Neuron (in vitro differentiated cells): ENCODE results near the gene POLR2E.

Experiments
- H2AFZ ChIP-seq: one replicate; pipeline ENCODE4 v1.6.1; 2013; ENCODE audit warnings: low read depth, mild to moderate bottlenecking, inconsistent platforms, low read length, moderate library complexity
- H3K27me3 ChIP-seq: one replicate; pipeline ENCODE4 v1.6.1; 2013; ENCODE audit warnings: low read length; ENCODE audit not compliant: insufficient read depth
- H3K36me3 ChIP-seq: one replicate; pipeline ENCODE4 v1.6.1; 2013; ENCODE audit warnings: low read length; ENCODE audit not compliant: insufficient read depth
- H3K4me1 ChIP-seq: one replicate; pipeline ENCODE4 v1.6.1; 2013; ENCODE audit warnings: low read length; ENCODE audit not compliant: insufficient read depth
- H3K4me3 ChIP-seq: 2 replicates; pipeline ENCODE4 v1.5.1; 2013; ENCODE audit warnings: mild to moderate bottlenecking, low read length, moderate library complexity
- H3K9me3 ChIP-seq: one replicate; pipeline ENCODE4 v1.6.1; 2013; ENCODE audit warnings: low read length

Gene POLR2E

DNA sequence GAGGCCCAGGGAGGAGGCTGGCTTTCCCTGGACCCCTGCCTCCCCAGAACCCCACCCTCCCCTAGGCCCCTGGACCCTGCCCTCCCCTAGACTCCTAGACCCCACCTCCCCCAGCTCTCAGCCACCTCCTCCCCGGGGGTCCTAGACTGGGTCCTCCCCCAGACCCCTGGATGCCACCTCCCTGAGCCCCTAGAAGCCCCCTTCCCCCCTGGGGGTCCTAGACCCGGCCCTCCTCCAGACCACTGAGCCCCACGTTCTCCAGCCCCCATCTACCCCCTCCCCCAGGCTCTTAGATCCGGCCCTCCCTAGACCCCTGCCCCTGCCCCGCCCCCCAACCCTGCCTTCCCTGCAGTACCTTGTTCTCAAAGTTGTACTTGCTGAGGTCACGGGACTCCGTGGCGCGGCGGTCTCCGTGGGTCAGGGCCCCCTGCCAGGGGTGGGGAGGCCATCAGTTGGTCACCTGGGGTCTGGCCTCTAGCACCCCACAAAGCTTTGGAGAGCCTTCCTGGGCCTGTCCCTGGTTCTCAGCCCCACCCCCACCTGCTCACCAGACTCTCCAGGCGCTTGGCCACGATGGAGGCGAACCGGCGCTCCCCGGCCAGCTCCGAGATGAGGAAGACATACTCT is 16.6 kb upstream of the POLR2E start:
- H3K27me3 ChIP-seq = no peaks in the 10 kb centered on the region
- H3K4me3 ChIP-seq = no peak overlapping the region
- H3K9me3 ChIP-seq = no peaks in the 10 kb centered on the region
- no peak overlapping the region for H2AFZ ChIP-seq
- H3K36me3 ChIP-seq = peaks cover 33% of the 10 kb centered on the region
- H3K4me1 ChIP-seq = peaks cover 3% of the 10 kb centered on the region

DNA sequence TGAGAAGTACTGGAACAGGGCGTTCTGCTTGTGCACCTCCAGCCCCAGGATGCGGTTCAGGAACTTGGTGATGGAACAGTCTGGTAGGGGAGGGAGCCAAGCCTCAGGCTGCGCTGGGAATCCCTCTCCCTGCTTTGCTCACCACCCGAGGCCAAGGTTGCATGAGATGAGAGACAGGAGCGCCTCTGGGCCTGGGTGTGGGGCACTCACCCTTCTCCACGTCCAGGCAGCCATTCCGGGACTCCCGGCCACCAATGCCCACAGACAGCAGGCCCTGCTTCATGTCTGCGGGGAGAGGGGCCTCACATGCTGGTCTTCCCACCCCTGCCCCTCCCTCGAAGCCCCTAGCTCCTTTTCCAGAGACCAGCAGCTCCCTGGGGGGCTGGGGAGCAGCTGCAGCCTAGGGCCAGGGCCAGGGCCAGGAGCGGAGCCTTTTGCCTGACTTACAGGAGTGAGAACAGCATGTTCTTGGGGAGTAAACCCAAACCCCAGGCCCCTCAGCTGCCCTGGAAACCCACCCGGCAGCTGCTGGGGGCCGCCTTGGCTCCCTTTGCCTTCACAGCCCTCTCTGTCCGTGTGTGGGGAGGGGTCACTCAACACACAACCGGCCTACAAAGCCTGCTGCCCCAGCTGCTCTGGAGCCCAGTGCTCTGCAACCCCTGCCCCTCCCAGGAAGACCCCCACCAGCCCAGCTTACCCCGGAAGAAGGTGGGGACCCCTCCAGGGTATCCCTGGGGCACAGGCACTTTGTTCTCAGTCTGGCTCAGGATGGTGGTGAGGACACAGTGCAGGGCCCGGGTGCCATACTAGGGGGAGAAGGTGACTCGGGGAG is 15.8 kb upstream of the POLR2E start:
- Histone ChIP-seq H3K27me3 (no peaks in the 10 kb centered on the region), H3K36me3 (peaks cover 37% of the 10 kb centered on the region), H3K4me1 (peaks cover 3% of the 10 kb centered on the region), H2AFZ (no peak overlapping the region), H3K9me3 (no peaks in the 10 kb centered on the region), H3K4me3 (no peak overlapping the region)

DNA sequence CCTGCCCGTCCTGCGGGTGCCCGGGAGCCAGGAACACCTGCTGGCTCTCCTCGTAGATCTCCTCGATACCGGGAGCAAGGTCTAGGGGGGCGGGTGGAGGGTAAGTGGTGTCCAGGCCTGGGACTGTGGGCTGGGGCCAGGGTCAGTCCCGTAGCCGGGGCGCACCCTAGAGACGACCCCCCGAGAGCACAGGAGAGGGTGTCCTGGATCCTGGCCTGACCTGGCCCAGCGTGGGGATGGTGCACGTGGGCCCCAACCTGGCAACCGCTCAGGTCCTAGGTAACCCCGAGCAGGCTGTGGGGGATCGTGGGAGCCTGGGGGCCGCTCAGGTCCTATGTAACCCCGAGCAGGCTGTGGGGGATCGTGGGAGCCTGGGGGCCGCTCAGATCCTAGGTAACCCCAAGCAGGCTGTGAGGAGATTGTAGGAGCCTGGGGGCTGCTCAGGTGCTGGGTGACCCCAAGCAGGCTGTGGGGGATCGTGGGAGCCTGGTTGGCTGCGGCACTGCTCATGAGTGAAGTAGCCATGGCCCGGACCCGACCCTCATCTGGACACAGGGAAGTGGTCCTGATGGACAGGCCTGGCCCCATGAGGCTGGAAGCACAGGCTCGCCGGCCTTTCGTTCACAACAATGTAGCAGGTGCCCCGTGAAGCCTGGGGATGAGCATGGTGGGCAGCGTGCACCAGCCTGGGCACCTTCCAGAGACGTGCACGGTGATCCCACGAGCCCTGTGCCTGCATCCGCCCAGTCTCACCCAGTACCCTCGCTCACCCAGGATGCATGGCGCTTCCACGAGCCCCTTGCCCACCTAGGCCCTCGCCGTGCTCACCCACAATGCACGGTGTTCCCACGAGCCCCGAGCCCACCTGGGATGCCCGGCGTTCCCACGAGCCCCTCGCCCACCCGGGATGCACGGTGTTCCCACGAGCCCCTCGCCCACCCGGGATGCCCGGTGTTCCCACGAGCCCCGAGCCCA is 14.8 kb upstream of the POLR2E start:
- H3K36me3 ChIP-seq = peaks cover 39% of the 10 kb centered on the region

DNA sequence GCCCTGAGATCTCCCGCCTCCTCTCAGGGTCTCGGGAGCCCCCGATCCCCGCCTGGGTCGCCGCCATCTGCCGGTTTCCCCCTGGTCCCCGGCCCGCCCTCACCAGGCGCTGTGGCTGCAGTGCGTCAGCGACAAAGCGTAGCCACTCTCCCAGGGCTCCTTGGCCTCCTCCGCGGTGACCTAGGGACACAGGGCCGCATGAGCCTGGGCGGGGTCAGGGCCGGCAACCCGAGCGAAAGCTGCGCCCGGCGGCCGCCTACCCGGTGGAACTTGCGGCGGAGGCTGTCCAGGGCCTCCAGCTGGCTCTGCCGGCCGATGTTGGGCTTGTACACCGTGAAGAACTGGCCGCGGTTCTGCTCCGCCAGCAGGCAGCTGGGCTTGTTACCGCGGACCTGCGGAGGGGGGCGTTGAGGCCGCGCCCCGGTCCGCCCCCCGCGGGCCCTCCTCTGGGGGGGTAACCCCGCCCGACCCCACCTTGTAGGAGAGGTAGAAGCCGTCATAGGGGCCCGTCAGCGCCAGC is 13.9 kb upstream of the POLR2E start:
- Histone ChIP-seq H3K4me1 (peaks cover 11% of the 10 kb centered on the region), H3K9me3 (no peaks in the 10 kb centered on the region), H2AFZ (no peak overlapping the region), H3K36me3 (peaks cover 36% of the 10 kb centered on the region), H3K4me3 (no peak overlapping the region), H3K27me3 (no peaks in the 10 kb centered on the region)

More for the DNA sequence above, 14.8 kb upstream of the POLR2E start:
- Histone ChIP-seq H3K27me3 (no peaks in the 10 kb centered on the region), H3K4me3 (no peak overlapping the region), H2AFZ (no peak overlapping the region), H3K9me3 (no peaks in the 10 kb centered on the region), H3K4me1 (peaks cover 9% of the 10 kb centered on the region)

DNA sequence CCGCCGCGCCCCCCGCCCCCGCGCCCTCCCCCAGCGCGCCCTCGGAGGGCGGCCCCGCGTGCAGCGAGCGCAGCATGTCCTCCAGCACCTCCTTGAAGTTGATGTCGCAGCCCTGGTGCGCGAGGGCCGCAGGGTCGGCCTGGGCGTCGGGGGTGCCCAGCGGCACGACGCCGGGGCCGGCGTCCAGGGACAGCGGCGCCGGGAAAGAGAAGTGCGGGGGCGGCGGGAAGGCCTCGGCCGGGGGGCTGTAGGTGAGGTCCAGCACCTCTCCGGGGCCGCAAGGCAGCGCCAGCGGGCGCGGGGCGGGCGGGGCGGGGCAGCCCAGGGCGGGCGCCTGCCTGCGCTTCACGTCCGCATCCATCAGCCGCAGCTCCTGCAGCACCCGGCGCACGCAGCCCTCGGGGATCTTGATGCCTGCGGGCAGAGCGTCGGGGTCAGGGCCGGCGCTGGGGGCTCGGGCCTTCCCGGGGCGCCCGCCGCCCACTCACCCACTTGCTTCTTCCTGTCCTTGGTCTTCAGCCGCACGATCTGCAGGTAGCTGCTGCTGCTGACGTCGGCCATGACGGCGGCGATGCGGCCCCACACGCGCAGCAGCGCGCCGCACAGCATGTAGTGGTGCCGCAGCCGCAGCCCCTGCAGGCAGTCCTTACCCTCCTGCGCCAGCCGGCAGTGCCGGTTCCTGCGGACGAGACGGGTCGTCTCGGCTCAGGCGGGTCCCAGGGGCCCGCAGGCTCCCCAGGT is 13.3 kb upstream of the POLR2E start:
- H3K9me3 ChIP-seq = no peaks in the 10 kb centered on the region
- H3K36me3 ChIP-seq = peaks cover 32% of the 10 kb centered on the region
- H3K4me3 ChIP-seq = no peak overlapping the region
- H2AFZ ChIP-seq = no peak overlapping the region
- H3K27me3 ChIP-seq = no peaks in the 10 kb centered on the region
- peaks cover 12% of the 10 kb centered on the region for H3K4me1 ChIP-seq

DNA sequence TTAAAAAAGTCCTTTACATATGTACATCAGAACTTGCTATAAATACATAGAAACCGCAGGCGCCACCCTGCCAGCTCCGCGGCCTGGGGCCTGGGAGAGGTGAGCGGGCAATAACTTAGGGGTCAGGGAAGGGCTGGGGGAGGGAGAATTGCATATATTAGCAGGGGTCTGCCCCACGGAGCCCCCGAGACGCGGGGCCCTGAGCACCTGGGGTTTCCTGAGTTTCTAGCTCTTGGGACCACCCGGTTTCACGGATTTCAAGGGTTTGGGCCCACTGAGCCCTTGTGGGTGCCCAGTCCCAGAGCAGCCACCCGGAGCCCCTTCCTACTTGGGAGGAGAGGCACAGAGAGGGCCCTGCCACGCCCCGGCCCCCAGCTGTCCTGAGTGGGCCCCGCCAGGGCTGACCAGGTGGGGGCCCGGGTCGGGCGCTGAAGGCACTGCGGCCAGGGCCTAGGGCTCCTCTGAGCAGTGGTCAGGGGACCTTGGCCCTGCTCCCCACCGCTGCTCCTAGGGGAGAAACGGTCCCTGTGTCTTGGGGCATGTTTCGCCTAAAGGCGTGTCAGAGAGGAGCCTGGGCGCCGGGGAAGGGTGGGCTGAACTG is 12.6 kb upstream of the POLR2E start:
- H3K27me3 ChIP-seq = no peaks in the 10 kb centered on the region
- H3K4me1 ChIP-seq = peaks cover 15% of the 10 kb centered on the region
- H3K4me3 ChIP-seq = no peak overlapping the region
- H2AFZ ChIP-seq = no peak overlapping the region
- H3K9me3 ChIP-seq = no peaks in the 10 kb centered on the region
- H3K36me3 ChIP-seq = peaks cover 31% of the 10 kb centered on the region

DNA sequence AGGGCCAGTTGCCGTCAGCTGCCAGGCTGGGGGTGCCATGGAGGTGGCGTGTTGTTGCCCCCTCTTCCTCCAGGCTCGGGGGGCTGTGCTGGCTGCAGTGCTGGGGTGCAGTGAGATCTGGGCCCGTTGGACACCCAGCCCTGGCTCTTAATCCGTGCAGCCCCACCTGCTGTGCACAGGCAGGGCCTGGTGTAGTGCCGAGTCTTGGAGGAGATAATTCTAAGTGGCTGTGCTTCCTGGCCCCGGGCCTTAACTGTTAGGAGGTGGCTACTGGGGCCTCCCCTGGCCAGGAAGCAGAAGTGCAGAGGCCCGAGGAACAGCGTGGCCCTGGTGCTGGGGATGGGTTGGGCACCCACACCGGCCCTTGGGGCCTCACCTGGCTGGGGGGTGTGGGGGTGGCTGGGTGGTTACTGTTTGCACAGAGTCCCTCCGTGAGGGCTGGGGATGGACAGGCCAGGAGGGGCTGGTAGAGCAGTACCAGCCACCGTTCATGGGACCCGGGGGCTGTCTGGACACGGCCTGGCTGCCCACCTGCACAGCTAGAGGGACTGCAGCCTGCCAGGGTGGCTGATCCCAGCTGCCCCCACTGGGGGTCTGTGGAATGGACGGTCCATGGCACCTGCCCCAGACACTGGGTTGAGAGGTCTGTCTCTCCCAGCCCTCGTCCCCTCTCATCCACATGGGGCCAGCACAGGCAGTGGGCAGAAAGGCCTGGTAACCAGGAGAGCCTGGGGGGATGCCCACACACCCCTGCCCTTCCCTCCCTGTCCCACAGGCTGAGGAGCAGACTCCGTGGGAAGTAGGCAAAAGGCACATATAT is 11.9 kb upstream of the POLR2E start:
- H3K36me3 ChIP-seq = peaks cover 26% of the 10 kb centered on the region
- H2AFZ ChIP-seq = no peak overlapping the region
- no peaks in the 10 kb centered on the region for H3K27me3 ChIP-seq
- no peaks in the 10 kb centered on the region for H3K9me3 ChIP-seq
- H3K4me3 ChIP-seq = no peak overlapping the region
- H3K4me1 ChIP-seq = peaks cover 20% of the 10 kb centered on the region

DNA sequence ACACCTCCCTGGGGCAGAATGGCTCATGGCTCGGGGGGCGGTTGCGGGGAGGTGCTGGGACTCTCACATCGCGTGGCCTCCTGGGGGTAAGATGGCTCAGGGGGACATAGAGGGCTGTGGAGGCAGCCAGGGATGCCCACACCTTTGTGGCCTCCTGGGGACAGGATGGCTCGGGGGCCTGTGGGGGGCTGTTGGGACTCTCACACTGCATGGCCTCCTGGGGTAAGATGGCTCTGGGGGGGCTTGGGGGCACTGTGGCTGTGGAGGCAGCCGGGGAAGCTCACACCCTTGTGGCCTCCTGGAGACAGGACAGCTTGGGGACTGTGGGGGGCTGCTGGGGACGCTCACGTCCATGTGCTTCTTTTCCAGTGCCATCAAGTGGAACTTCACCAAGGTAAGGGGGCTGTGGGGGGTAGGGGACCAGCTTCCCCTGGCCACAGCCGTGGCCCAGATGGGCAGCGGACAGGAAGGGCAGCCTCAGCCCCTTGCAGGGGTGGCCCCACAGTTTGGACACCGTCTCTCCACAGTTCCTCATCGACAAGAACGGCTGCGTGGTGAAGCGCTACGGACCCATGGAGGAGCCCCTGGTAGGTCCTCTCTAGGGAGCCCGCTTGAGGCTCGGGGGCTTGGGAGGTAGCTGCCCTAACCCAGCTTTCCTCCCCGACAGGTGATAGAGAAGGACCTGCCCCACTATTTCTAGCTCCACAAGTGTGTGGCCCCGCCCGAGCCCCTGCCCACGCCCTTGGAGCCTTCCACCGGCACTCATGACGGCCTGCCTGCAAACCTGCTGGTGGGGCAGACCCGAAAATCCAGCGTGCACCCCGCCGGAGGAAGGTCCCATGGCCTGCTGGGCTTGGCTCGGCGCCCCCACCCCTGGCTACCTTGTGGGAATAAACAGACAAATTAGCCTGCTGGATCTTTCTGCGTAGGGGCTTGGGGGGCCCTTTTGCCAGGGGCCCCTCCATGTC is 11.0 kb upstream of the POLR2E start:
- Histone ChIP-seq H3K27me3 (no peaks in the 10 kb centered on the region), H3K36me3 (peaks cover 24% of the 10 kb centered on the region), H3K9me3 (no peaks in the 10 kb centered on the region), H3K4me3 (no peak overlapping the region), H3K4me1 (peaks cover 25% of the 10 kb centered on the region), H2AFZ (no peak overlapping the region)

DNA sequence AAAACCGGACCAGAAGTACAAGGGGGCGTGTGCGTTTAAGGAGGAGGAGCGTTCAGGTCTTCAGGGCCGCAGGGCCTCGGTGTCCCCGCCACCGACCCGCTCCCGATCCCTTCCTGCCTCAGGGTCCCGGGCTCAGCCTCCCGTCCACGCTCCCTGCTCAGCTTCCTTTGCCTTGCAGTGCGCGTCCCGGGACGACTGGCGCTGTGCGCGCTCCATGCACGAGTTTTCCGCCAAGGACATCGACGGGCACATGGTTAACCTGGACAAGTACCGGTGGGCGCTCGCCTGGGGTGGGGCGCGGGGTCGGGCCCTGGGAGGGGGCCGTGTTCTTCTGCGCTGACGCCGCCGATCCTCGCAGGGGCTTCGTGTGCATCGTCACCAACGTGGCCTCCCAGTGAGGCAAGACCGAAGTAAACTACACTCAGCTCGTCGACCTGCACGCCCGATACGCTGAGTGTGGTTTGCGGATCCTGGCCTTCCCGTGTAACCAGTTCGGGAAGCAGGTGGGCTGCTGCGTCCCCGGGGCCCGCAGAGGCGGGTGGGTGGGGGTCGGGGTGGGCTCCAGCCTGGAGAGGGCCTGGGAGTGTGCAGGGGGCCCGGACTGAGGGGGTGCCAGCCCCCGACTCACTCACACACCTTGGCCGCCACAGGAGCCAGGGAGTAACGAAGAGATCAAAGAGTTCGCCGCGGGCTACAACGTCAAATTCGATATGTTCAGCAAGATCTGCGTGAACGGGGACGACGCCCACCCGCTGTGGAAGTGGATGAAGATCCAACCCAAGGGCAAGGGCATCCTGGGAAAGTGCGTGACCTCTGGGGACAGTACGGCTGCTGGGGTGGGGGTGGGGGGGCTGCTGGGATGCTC is 10.1 kb upstream of the POLR2E start:
- Histone ChIP-seq H3K4me1 (peaks cover 25% of the 10 kb centered on the region), H3K27me3 (no peaks in the 10 kb centered on the region), H3K4me3 (peak overlapping the region; percentile 52), H2AFZ (no peak overlapping the region), H3K36me3 (peaks cover 24% of the 10 kb centered on the region), H3K9me3 (no peaks in the 10 kb centered on the region)

DNA sequence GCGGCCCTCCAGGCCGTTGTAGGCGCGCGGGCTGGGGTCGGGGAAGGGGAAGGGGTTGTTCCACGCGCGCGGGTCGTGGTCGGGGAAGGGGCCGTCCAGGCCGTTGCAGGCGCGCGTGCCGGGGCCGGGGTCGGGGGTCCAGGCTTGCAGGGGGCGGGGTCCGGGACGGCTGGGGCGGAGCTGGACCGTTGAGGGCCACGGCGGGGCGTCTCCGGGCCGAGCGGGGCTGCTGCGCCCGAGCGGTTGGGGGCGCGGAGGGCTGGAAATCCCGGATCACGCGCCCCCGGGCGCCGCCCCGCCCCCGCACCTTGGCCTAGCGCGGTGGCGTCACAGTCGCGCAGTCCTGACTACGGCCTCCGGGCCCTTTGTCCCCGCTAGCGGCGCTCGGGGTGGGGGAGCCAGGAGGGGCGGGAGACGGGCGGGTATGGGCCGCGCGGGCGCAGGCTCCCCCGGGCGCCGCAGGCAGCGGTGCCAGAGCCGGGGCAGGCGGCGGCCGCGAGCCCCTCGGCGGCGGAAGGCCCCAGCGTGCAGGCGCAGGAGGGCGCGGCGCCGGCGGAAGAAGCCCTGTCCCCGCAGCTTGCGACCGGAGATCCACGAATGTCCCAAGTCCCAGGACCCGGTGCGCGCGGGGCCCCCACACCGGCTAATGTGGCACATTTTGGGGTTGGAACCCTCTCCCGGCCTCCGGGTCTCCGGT is 9.3 kb upstream of the POLR2E start:
- H3K9me3 ChIP-seq = no peaks in the 10 kb centered on the region
- peaks cover 24% of the 10 kb centered on the region for H3K36me3 ChIP-seq
- no peak overlapping the region for H2AFZ ChIP-seq
- no peaks in the 10 kb centered on the region for H3K27me3 ChIP-seq
- peaks cover 25% of the 10 kb centered on the region for H3K4me1 ChIP-seq
- H3K4me3 ChIP-seq = peak overlapping the region; percentile 52
